K562 (cell line): ENCODE measurements around the gene ITGAE.

Experiments
- EP300 ChIP-seq: IDR thresholded peaks from 2 replicates; pipeline ENCODE4 v1.6.1; 2012; ENCODE audit warnings: low read length, improper control_type of control experiment
- MAZ ChIP-seq, 2 experiments: fragments of 450-650 bp in 1 of 2; sonication (generic) in 1 of 2; formaldehyde crosslinking; IDR thresholded peaks in 1 of 2; conservative IDR thresholded peaks in 1 of 2; 2 replicates each; pipeline versions ENCODE4 v1.4.0 to v1.5.0; 2020; ENCODE audit warnings: mild to moderate bottlenecking in 1 of 2, missing genetic modification reagents in 1 of 2
- MTF1 ChIP-seq: fragments of 250-450 bp; sonication (Bioruptor Pico); IDR thresholded peaks from 2 replicates; pipeline ENCODE4 v1.9.0; 2021; ENCODE audit warnings: moderate library complexity, mild to moderate bottlenecking, inconsistent platforms, borderline replicate concordance
- NFIC ChIP-seq: fragments of 450-650 bp; IDR thresholded peaks from 2 replicates; pipeline ENCODE4 v1.6.1; 2017; ENCODE audit warnings: mild to moderate bottlenecking, inconsistent platforms
- SIN3A ChIP-seq, 2 experiments: fragments of 150-350 bp in 1 of 2; IDR thresholded peaks; 2 replicates each; pipeline ENCODE4 v1.6.1; 2011 to 2016; ENCODE audit warnings: borderline replicate concordance in 2 of 2, low read depth in 2 of 2, low read length in 2 of 2, mild to moderate bottlenecking in 2 of 2, moderate library complexity in 2 of 2; ENCODE audit not compliant: control insufficient read depth in 1 of 2
- ZNF696 ChIP-seq: fragments of 250-450 bp; sonication (Bioruptor Pico); conservative IDR thresholded peaks from 2 replicates; pipeline ENCODE4 v1.4.0; 2020; ENCODE audit warnings: mild to moderate bottlenecking, moderate library complexity
- TF ChIP-seq, protein P1 (sequence below), 3 experiments: fragments of 200-800 bp in 1 of 3; sonication (Bioruptor generic) in 1 of 3; sonication (generic) in 1 of 3; formaldehyde crosslinking in 1 of 3; IDR thresholded peaks; 2 replicates each; pipeline versions ENCODE4 v1.6.1 to v1.8.0; 2016 to 2022; ENCODE audit warnings: mild to moderate bottlenecking in 2 of 3, missing compliant biosample characterization in 2 of 3, missing genetic modification characterization in 2 of 3, missing genetic modification reagents in 1 of 3
- TF ChIP-seq, protein P2 (sequence below): sonication (generic); formaldehyde crosslinking; IDR thresholded peaks from 2 replicates; pipeline ENCODE4 v1.8.1; 2022; ENCODE audit warnings: missing genetic modification reagents
- TF ChIP-seq, protein P3 (sequence below), 3 experiments: IDR thresholded peaks in 2 of 3; conservative IDR thresholded peaks in 1 of 3; 2 replicates each; pipeline ENCODE4 v1.5.1; 2011 to 2012; ENCODE audit warnings: low read length in 3 of 3, mild to moderate bottlenecking in 3 of 3, control low read depth in 2 of 3, improper control_type of control experiment in 1 of 3, inconsistent platforms in 1 of 3, low read depth in 1 of 3, mixed read lengths in 1 of 3, moderate library complexity in 1 of 3; ENCODE audit not compliant: insufficient read depth in 2 of 3

DNA sequence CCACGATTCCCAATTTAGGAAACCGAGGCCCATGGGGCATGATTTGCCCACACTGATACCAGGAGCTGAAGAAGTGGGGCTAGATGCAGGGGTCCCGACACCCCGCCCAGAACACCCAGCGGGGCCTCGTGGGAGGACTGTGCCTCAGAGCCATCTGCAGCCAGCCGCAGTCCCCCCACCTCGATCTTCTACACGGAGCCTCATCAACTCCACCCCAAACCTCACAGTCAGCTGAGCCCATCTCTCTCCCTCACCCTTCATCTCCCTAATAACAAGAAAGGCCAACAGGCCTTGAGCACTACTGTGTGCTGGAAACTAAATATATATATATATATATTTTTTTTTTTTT, 4.2 kb downstream of the ITGAE start:
- TF ChIP-seq EP300 (no peak), ZNF696 (CRISPR knock-in tag) (no peak), SIN3A (IDR thresholded peaks at IDR 0.05; ENCODE audit: borderline replicate concordance in 2 of 2, control insufficient read depth in 1 of 2, low read depth in 2 of 2, low read length in 2 of 2) (no peak), MAZ (CRISPR knock-in tag; conservative IDR thresholded peaks at IDR 0.05 in 1 of 2, IDR thresholded peaks at IDR 0.05 in 1 of 2) (no peak), MTF1 (CRISPR knock-in tag) (no peak), NFIC (no peak)
- TF ChIP-seq, protein P1, sequence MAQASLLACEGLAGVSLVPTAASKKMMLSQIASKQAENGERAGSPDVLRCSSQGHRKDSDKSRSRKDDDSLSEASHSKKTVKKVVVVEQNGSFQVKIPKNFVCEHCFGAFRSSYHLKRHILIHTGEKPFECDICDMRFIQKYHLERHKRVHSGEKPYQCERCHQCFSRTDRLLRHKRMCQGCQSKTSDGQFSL (CRISPR knock-in tag; IDR thresholded peaks at IDR 0.05), result no peak
- TF ChIP-seq, protein P1 (tag; IDR thresholded peaks at IDR 0.05), result no peak
- TF ChIP-seq, protein P2, sequence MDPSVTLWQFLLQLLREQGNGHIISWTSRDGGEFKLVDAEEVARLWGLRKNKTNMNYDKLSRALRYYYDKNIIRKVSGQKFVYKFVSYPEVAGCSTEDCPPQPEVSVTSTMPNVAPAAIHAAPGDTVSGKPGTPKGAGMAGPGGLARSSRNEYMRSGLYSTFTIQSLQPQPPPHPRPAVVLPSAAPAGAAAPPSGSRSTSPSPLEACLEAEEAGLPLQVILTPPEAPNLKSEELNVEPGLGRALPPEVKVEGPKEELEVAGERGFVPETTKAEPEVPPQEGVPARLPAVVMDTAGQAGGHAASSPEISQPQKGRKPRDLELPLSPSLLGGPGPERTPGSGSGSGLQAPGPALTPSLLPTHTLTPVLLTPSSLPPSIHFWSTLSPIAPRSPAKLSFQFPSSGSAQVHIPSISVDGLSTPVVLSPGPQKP, result no peak
- TF ChIP-seq, protein P3, sequence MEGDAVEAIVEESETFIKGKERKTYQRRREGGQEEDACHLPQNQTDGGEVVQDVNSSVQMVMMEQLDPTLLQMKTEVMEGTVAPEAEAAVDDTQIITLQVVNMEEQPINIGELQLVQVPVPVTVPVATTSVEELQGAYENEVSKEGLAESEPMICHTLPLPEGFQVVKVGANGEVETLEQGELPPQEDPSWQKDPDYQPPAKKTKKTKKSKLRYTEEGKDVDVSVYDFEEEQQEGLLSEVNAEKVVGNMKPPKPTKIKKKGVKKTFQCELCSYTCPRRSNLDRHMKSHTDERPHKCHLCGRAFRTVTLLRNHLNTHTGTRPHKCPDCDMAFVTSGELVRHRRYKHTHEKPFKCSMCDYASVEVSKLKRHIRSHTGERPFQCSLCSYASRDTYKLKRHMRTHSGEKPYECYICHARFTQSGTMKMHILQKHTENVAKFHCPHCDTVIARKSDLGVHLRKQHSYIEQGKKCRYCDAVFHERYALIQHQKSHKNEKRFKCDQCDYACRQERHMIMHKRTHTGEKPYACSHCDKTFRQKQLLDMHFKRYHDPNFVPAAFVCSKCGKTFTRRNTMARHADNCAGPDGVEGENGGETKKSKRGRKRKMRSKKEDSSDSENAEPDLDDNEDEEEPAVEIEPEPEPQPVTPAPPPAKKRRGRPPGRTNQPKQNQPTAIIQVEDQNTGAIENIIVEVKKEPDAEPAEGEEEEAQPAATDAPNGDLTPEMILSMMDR (IDR thresholded peaks at IDR 0.05 in 2 of 3, conservative IDR thresholded peaks at IDR 0.05 in 1 of 3; ENCODE audit: insufficient read depth in 2 of 3, low read depth in 1 of 3, low read length in 3 of 3), result no peak
